Esophagus mucosa (tissue), 1 donor: ENCODE measurements around the gene DDAH1. TPM values are rescaled to one million over a fixed set of nuclear protein-coding genes. Genes with fewer than 3 reads are reported as not detected.

ENCODE experiments used
- total RNA-seq: library from RNA; stranded (reverse); gene quantifications from one replicate; pipeline ENCODE4 v1.2.4, GENCODE V29; 2023
- donor health status: DM: yes; HTN: yes; CAD: no.

Gene DDAH1
- total RNA-seq, 1 donor from 2014 or later: 11.4 TPM

Other genes starting within 250 kb of the DDAH1 start
- 11.7 TPM for gene C1orf52, start 205.5 kb downstream of the DDAH1 start, total RNA-seq
- 52.1 TPM for gene BCL10, start 188.5 kb downstream of the DDAH1 start, total RNA-seq
- gene CCN1, start 115.6 kb upstream of the DDAH1 start, total RNA-seq: 2.5 TPM
- gene ZNHIT6, start 243.3 kb upstream of the DDAH1 start, total RNA-seq: 12.1 TPM